ENCODE results near the gene DNAH2. TPM values are rescaled to one million over a fixed set of nuclear protein-coding genes. Genes with fewer than 3 reads are reported as not detected.

Gene DNAH2
- total and polyA plus RNA-seq, 2 of the 13 experiments (the other 11 are each of a cell fraction or from before 2014, with no cell fraction given) = not detected

GRCh38 chr17:7687072-7687907 is 30.3 kb upstream of the DNAH2 start, which contains the start of gene TP53 (continued):
- TF ChIP-seq KIAA2018 (CRISPR knock-in tag; IDR thresholded peaks at IDR 0.05; ENCODE audit: borderline replicate concordance) (no peak), SYNCRIP (IDR thresholded peaks at IDR 0.05; ENCODE audit: insufficient read depth, low read depth, low read length) (no peak), ZNF878 (CRISPR knock-in tag; IDR thresholded peaks at IDR 0.05) (peak; percentile 63; the same call in 1 of the 2 replicates), ZNF121 (CRISPR knock-in tag; IDR thresholded peaks at IDR 0.05) (no peak), RFX5 (IDR thresholded peaks at IDR 0.05; ENCODE audit: low read depth, low read length) (no peak), ZNF430 (CRISPR knock-in tag; IDR thresholded peaks at IDR 0.05) (peak; percentile 31; the same call in 1 of the 2 replicates), YEATS2 (CRISPR knock-in tag; IDR thresholded peaks at IDR 0.05; ENCODE audit: borderline replicate concordance) (0 out of 2 replicates have a peak, but pooled peaks have one; percentile 46), PRMT3 (CRISPR knock-in tag; IDR thresholded peaks at IDR 0.05; ENCODE audit: borderline replicate concordance, low read depth) (no peak), TOPORS (CRISPR knock-in tag; IDR thresholded peaks at IDR 0.05) (no peak), ZNF749 (CRISPR knock-in tag; IDR thresholded peaks at IDR 0.05; ENCODE audit: borderline replicate concordance) (no peak), PAWR (CRISPR knock-in tag; IDR thresholded peaks at IDR 0.05; ENCODE audit: borderline replicate concordance) (no peak), HNRNPUL1 (IDR thresholded peaks at IDR 0.05; ENCODE audit: low read depth, low read length) (no peak), ZNF816 (CRISPR knock-in tag; IDR thresholded peaks at IDR 0.05; ENCODE audit: borderline replicate concordance) (no peak), GATAD2A (CRISPR knock-in tag; IDR thresholded peaks at IDR 0.05) (peak; percentile 36; the same call in 1 of the 2 replicates), MEIS2 (CRISPR knock-in tag; IDR thresholded peaks at IDR 0.05) (no peak; the same call in 1 of the 2 replicates), ZNF460 (CRISPR knock-in tag; IDR thresholded peaks at IDR 0.05; ENCODE audit: borderline replicate concordance) (no peak)
- TF ChIP-seq, protein P1, sequence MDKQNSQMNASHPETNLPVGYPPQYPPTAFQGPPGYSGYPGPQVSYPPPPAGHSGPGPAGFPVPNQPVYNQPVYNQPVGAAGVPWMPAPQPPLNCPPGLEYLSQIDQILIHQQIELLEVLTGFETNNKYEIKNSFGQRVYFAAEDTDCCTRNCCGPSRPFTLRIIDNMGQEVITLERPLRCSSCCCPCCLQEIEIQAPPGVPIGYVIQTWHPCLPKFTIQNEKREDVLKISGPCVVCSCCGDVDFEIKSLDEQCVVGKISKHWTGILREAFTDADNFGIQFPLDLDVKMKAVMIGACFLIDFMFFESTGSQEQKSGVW (CRISPR knock-in tag; IDR thresholded peaks at IDR 0.05; ENCODE audit: borderline replicate concordance) = no peak
- TF ChIP-seq, protein P2, sequence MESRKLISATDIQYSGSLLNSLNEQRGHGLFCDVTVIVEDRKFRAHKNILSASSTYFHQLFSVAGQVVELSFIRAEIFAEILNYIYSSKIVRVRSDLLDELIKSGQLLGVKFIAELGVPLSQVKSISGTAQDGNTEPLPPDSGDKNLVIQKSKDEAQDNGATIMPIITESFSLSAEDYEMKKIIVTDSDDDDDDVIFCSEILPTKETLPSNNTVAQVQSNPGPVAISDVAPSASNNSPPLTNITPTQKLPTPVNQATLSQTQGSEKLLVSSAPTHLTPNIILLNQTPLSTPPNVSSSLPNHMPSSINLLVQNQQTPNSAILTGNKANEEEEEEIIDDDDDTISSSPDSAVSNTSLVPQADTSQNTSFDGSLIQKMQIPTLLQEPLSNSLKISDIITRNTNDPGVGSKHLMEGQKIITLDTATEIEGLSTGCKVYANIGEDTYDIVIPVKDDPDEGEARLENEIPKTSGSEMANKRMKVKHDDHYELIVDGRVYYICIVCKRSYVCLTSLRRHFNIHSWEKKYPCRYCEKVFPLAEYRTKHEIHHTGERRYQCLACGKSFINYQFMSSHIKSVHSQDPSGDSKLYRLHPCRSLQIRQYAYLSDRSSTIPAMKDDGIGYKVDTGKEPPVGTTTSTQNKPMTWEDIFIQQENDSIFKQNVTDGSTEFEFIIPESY (CRISPR knock-in tag; IDR thresholded peaks at IDR 0.05) = no peak; the same call in 1 of the 2 replicates
